Right forelimb (tissue), 1 donor: ENCODE data around the gene LACTB.

Experiments used
- DNase-seq: peaks from one replicate; pipeline ENCODE4 v3.0.0-alpha.2; 2018

The LACTB gene

GRCh38 chr15:63134245-63134985 lies 12.8 kb downstream of the LACTB start:
- DNase-seq: no peak

GRCh38 chr15:63135281-63135680 lies 13.6 kb downstream of the LACTB start:
- no peak for DNase-seq

- no peak for DNase-seq
These were observed 14.1 kb downstream of the LACTB start for GRCh38 chr15:63135804-63136203.

GRCh38 chr15:63136742-63137141 lies 15.1 kb downstream of the LACTB start:
- DNase-seq: no peak

GRCh38 chr15:63140936-63141335 lies 19.3 kb downstream of the LACTB start:
- DNase-seq: no peak

GRCh38 chr15:63145426-63145825 lies 23.8 kb downstream of the LACTB start:
- DNase-seq: no peak

GRCh38 chr15:63146684-63147083 lies 25.0 kb downstream of the LACTB start:
- no peak for DNase-seq

- no peak for DNase-seq
These were observed 30.0 kb downstream of the LACTB start for GRCh38 chr15:63151665-63152064.

- DNase-seq: no peak
These were observed 33.8 kb downstream of the LACTB start for GRCh38 chr15:63155486-63155885.

- DNase-seq: no peak
These were observed 34.5 kb downstream of the LACTB start for GRCh38 chr15:63156086-63156710.

- DNase-seq: no peak
These were observed 35.1 kb downstream of the LACTB start for GRCh38 chr15:63156755-63157117.

- DNase-seq: peak; percentile 95
These were observed 35.6 kb downstream of the LACTB start, which contains the start of gene RPS27L for GRCh38 chr15:63157118-63157843. RPS27L (minus strand) TSS chr15:63157477; CDS start chr15:63157405, 72 bp downstream.

- no peak for DNase-seq
These were observed 36.3 kb downstream of the LACTB start for GRCh38 chr15:63157891-63158431.

GRCh38 chr15:63160638-63161037 lies 39.0 kb downstream of the LACTB start:
- DNase-seq: no peak

- DNase-seq: no peak
These were observed 41.6 kb downstream of the LACTB start for GRCh38 chr15:63163217-63163616.

GRCh38 chr15:63165166-63165859 lies 43.7 kb downstream of the LACTB start:
- DNase-seq: no peak

GRCh38 chr15:63166219-63166618 lies 44.6 kb downstream of the LACTB start:
- no peak for DNase-seq

GRCh38 chr15:63169788-63170187 lies 48.1 kb downstream of the LACTB start:
- DNase-seq: no peak

- no peak for DNase-seq
These were observed 50.7 kb downstream of the LACTB start for GRCh38 chr15:63172376-63172775.

GRCh38 chr15:63172851-63173451 lies 51.3 kb downstream of the LACTB start:
- peak; percentile 47 for DNase-seq

GRCh38 chr15:63176302-63176701 lies 54.6 kb downstream of the LACTB start:
- DNase-seq: no peak

GRCh38 chr15:63178034-63178433 lies 56.4 kb downstream of the LACTB start:
- no peak for DNase-seq

- DNase-seq: no peak
These were observed 59.1 kb downstream of the LACTB start for GRCh38 chr15:63180746-63181145.
